Measurements from ENCODE around the gene VEZT.

GRCh38 chr12:95303476-95303875 lies 85.9 kb downstream of the VEZT start:
- no peak for TF ChIP-seq ZNF70 (CRISPR knock-in tag; IDR thresholded peaks at IDR 0.05)
- TF ChIP-seq BACH2 (CRISPR knock-in tag; IDR thresholded peaks at IDR 0.05; ENCODE audit: borderline replicate concordance) = no peak
- TF ChIP-seq, protein P1, sequence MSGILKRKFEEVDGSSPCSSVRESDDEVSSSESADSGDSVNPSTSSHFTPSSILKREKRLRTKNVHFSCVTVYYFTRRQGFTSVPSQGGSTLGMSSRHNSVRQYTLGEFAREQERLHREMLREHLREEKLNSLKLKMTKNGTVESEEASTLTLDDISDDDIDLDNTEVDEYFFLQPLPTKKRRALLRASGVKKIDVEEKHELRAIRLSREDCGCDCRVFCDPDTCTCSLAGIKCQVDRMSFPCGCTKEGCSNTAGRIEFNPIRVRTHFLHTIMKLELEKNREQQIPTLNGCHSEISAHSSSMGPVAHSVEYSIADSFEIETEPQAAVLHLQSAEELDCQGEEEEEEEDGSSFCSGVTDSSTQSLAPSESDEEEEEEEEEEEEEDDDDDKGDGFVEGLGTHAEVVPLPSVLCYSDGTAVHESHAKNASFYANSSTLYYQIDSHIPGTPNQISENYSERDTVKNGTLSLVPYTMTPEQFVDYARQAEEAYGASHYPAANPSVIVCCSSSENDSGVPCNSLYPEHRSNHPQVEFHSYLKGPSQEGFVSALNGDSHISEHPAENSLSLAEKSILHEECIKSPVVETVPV (CRISPR knock-in tag; IDR thresholded peaks at IDR 0.05) = no peak
- TF ChIP-seq, protein P2, sequence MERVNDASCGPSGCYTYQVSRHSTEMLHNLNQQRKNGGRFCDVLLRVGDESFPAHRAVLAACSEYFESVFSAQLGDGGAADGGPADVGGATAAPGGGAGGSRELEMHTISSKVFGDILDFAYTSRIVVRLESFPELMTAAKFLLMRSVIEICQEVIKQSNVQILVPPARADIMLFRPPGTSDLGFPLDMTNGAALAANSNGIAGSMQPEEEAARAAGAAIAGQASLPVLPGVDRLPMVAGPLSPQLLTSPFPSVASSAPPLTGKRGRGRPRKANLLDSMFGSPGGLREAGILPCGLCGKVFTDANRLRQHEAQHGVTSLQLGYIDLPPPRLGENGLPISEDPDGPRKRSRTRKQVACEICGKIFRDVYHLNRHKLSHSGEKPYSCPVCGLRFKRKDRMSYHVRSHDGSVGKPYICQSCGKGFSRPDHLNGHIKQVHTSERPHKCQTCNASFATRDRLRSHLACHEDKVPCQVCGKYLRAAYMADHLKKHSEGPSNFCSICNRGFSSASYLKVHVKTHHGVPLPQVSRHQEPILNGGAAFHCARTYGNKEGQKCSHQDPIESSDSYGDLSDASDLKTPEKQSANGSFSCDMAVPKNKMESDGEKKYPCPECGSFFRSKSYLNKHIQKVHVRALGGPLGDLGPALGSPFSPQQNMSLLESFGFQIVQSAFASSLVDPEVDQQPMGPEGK (CRISPR knock-in tag; IDR thresholded peaks at IDR 0.05; ENCODE audit: borderline replicate concordance) = no peak
- no peak for TF ChIP-seq OSR1 (CRISPR knock-in tag; IDR thresholded peaks at IDR 0.05)
- TF ChIP-seq, protein P3, sequence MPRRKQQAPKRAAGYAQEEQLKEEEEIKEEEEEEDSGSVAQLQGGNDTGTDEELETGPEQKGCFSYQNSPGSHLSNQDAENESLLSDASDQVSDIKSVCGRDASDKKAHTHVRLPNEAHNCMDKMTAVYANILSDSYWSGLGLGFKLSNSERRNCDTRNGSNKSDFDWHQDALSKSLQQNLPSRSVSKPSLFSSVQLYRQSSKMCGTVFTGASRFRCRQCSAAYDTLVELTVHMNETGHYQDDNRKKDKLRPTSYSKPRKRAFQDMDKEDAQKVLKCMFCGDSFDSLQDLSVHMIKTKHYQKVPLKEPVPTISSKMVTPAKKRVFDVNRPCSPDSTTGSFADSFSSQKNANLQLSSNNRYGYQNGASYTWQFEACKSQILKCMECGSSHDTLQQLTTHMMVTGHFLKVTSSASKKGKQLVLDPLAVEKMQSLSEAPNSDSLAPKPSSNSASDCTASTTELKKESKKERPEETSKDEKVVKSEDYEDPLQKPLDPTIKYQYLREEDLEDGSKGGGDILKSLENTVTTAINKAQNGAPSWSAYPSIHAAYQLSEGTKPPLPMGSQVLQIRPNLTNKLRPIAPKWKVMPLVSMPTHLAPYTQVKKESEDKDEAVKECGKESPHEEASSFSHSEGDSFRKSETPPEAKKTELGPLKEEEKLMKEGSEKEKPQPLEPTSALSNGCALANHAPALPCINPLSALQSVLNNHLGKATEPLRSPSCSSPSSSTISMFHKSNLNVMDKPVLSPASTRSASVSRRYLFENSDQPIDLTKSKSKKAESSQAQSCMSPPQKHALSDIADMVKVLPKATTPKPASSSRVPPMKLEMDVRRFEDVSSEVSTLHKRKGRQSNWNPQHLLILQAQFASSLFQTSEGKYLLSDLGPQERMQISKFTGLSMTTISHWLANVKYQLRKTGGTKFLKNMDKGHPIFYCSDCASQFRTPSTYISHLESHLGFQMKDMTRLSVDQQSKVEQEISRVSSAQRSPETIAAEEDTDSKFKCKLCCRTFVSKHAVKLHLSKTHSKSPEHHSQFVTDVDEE (CRISPR knock-in tag; IDR thresholded peaks at IDR 0.05) = no peak
- no peak for TF ChIP-seq ARNTL (CRISPR knock-in tag; IDR thresholded peaks at IDR 0.05; ENCODE audit: borderline replicate concordance, low read depth)

Data from SK-N-SH treated with all-trans-retinoic acid at 6 μM for 48 hours (cell line).